Subcutaneous abdominal adipose tissue (tissue), 5 donors: ENCODE results near the gene ZNF525.

ENCODE experiments used
- H3K27ac ChIP-seq: one replicate; pipeline ENCODE4 v1.7.0; 2013; ENCODE audit warnings: low read depth, mild to moderate bottlenecking, inconsistent platforms, low read length, moderate library complexity
- H3K27me3 ChIP-seq, 5 donors: one replicate each; pipeline ENCODE4 v1.7.0; 2013; ENCODE audit warnings: low read length in 5 of 5, inconsistent platforms in 1 of 5; ENCODE audit not compliant: control insufficient read depth in 5 of 5, insufficient read depth in 4 of 5
- H3K36me3 ChIP-seq, 5 donors: one replicate each; pipeline ENCODE4 v1.7.0; 2013; ENCODE audit warnings: low read length in 5 of 5; ENCODE audit not compliant: control insufficient read depth in 5 of 5, insufficient read depth in 5 of 5
- H3K4me1 ChIP-seq, 5 donors: one replicate each; pipeline ENCODE4 v1.7.0; 2013; ENCODE audit warnings: low read length in 5 of 5, mild to moderate bottlenecking in 3 of 5, moderate library complexity in 1 of 5; ENCODE audit not compliant: control insufficient read depth in 5 of 5, insufficient read depth in 5 of 5
- H3K4me3 ChIP-seq, 5 donors: one replicate each; pipeline ENCODE4 v1.7.0; 2013; ENCODE audit warnings: low read length in 5 of 5, low read depth in 1 of 5
- H3K9ac ChIP-seq, 5 donors: one replicate each; pipeline ENCODE4 v1.7.0; 2013; ENCODE audit warnings: low read length in 5 of 5, mild to moderate bottlenecking in 4 of 5, moderate library complexity in 3 of 5
- H3K9me3 ChIP-seq, 5 donors: one replicate each; pipeline ENCODE4 v1.7.0; 2013; ENCODE audit warnings: low read length in 5 of 5; ENCODE audit not compliant: control insufficient read depth in 5 of 5
- donor health status: healthy.
- donor health status: healthy.
- donor health status: healthy.
- donor health status: healthy.
- donor health status: healthy.

The ZNF525 gene

GRCh38 chr19:53424968-53425597, 59.6 kb downstream of the ZNF525 start:
- H3K9me3 ChIP-seq = no peaks in the 10 kb centered on the region
- H3K27me3 ChIP-seq = no peaks in the 10 kb centered on the region
- H3K36me3 ChIP-seq = peaks cover 0 to 2% (median 0%) of the 10 kb centered on the region in 5 donors
- H3K4me1 ChIP-seq = peaks cover 0 to 8% (median 2%) of the 10 kb centered on the region in 5 donors
- no peak overlapping the region for H3K9ac ChIP-seq
- H3K27ac ChIP-seq = no peak overlapping the region
- no peak overlapping the region for H3K4me3 ChIP-seq

- H3K9me3 ChIP-seq = no peaks in the 10 kb centered on the region
- H3K27ac ChIP-seq = peak within 1 kb of the TSS; percentile 75
- peak within 1 kb of the TSS; percentile 16 to 94 (median 92) for H3K9ac ChIP-seq
- peaks cover 0 to 27% (median 17%) of the 10 kb centered on the region in 5 donors for H3K4me1 ChIP-seq
- H3K4me3 ChIP-seq = peak within 1 kb of the TSS; percentile 82 to 94 (median 90)
- H3K36me3 ChIP-seq = peaks cover 3 to 20% (median 9%) of the 10 kb centered on the region in 5 donors
- H3K27me3 ChIP-seq = no peaks in the 10 kb centered on the region
Measured at GRCh38 chr19:53431399-53432087, 66.0 kb downstream of the ZNF525 start, which contains the start of gene ZNF761. Gene ZNF761 (plus strand): TSS chr19:53431984. CDS start chr19:53447269, 15,285 bp downstream.

- peak overlapping the region; percentile 75 for H3K27ac ChIP-seq
- peaks cover 3 to 24% (median 9%) of the 10 kb centered on the region in 5 donors for H3K36me3 ChIP-seq
- H3K9me3 ChIP-seq = no peaks in the 10 kb centered on the region
Measured at GRCh38 chr19:53432088-53432661, 66.7 kb downstream of the ZNF525 start.

More at GRCh38 chr19:53432088-53432661, 66.7 kb downstream of the ZNF525 start:
- Histone ChIP-seq H3K9ac (peak overlapping the region in 4 of 5 donors; percentile 84 to 94 (median 93)), H3K27me3 (no peaks in the 10 kb centered on the region), H3K4me3 (peak overlapping the region; percentile 82 to 94 (median 90)), H3K4me1 (peaks cover 0 to 32% (median 19%) of the 10 kb centered on the region in 5 donors)
